ENCODE measurements around the gene SFXN5.

SFXN5 gene

GRCh38 chr2:73009177-73009839 lies 62.2 kb downstream of the SFXN5 start:
- no peak for DNase-seq

- DNase-seq, result no peak
Measured at GRCh38 chr2:73008766-73009135, 62.8 kb downstream of the SFXN5 start.

GRCh38 chr2:73007991-73008765 lies 63.3 kb downstream of the SFXN5 start:
- no peak for DNase-seq

GRCh38 chr2:73006969-73007710 lies 64.4 kb downstream of the SFXN5 start:
- DNase-seq, result no peak

DNA sequence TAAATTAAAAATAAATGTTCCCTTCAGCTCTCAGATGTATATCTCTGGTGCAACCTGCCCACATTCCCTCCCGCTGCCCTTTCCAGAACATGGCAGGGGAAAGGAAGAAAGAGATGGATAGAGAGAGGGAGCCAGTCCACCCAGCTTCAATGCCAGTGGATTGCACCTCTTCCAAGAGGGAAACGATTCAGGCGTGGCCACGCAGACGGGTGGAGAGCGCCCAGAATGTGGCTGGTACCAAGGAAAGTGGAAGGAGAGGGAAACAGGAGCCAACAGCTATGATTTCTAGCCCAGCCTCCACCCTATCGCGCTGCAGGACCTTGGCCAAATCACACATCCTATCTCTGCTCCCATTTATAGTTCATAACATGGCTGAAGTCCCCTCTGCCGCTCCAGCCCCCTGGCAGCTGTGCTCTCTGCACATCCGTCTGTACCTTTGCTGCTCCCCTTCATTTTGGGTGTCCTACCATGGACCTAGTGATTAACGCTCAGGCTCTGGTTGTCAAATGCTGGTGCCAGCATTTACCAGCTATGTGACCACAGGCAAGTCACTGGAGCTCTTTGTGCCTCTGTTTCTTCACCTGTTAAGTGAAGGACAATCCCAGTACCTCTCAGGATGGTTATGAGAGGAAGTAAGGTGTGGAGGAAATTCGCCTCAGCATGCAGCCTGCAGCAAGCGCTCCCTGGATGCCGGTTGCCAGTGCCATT lies 66.5 kb downstream of the SFXN5 start:
- no peak for DNase-seq

- no peak for DNase-seq
Measured at GRCh38 chr2:73004466-73004865, 67.0 kb downstream of the SFXN5 start.

DNA sequence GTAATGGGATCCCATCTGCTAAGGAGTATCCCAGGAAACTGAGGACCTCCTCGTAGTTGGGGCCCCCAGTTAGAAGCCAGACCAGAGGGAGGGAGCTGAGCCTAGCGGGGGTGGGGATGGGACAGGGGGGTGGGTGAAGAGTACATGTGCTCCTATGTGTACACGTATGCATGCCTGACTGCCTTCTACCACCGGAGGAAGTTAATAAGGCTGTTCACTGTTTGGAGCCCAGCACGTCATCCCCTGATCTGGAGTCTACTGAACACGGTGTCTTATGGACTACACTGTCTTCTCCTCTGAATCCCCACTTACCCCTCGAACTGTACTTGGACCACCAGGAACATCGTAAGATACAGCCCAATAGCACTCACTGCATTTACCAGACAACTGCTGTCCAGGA lies 68.5 kb downstream of the SFXN5 start:
- DNase-seq, result no peak

DNA sequence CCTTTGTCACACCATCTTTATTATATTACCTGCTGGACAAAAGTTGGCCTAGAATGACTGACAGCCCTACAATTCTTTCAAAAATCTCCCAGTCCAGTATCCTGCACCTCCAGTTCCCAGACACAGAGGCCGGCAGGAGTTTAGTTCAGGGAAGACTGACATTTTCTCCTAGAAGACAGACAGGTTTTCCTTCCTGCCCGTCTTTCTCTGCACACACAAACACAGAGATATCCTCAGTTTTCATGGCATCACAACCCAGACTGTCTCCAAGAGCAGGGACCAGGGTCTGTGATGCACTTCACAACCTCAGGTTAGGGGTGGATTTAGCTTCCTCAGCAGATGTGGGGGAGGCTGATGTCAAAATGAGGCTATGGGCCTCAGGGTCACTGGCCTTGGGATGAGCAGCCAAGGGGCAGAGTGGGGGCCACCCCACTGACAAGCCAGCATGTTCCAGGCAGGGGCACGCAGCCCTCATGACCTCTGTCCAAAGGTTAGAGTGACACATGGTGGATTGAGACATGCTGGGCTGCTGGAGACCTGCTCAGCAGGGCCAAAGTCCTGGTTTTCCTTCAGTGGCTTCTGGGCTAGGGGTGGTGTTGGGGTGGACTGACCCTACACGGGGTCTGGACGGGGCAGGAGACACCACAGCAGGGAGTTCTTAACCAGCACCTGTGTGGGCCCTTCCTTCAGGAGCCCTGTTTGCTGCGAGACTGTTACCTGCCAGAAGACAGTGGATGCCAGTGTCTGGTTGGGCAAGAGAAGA lies 70.5 kb downstream of the SFXN5 start:
- no peak for DNase-seq

DNA sequence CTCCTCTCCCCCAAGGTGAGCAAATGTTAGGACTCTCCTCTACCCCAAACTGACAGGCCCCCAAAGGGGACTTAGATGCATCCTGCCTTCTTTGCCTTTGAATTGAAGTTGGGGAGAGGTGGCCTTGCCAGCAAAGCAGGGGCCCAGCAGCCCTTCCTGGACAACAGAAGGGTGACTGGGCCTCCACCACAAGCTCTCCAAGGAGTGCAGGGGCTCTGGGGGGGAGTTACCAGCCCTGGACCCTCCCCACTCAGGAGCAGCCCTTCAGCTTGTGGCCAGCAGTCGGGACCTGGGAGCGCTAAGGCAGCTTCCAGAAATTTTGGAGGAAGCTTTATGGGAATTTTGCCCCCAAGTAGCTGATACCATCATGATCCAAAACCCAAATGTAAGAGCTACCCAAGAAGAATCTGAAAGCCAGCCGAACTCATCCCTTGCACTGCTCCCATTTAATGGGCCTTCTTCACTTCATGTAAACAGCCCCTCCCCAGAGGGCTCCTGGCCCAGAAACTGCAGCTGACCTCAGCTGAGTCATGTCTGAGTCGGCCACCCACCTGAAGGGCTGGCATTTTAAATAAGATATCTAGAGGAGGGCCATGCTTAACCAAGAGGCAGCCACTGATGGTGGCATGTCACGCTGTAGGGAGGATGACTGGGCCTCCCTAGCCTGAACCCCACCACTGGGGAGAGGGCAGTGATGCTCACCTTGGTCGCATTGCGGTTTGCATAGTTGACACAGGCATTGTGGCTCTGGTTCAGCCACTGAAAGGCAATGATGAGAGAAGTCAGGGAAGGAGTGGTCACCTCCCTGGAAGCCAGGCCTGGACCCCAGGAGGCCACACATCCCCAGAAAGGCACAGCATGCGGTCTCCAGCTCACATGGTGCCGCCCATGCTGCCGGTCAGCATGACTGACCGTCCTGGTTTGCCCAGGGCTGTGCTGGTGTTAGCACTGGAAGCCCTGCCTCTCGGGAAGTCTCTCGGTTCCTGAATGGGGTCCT lies 71.5 kb downstream of the SFXN5 start:
- DNase-seq, result no peak

DNA sequence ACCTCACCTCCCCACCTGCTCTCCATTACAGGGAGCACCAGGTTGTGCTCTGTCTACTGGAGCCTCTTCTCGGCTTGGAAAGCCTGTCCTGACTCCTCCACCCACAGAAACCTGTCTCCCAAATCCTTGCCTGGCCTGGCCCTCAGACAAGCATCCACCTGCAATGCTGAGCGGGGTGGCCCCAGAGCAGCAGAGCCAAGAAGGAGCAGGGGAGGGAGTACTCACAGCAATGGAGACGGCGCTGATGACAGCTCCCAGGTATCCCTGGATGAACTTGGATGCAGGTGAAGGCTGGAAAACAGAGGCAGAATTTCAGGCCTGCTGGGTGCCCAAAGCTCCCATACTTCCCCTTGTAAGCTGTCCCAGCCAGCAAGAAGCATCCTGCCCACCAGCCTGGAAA lies 72.8 kb downstream of the SFXN5 start:
- DNase-seq, result no peak

- DNase-seq, result no peak
Measured at GRCh38 chr2:72998234-72998651, 73.3 kb downstream of the SFXN5 start.

- DNase-seq, result no peak
Measured at GRCh38 chr2:72996117-72996502, 75.4 kb downstream of the SFXN5 start.

DNA sequence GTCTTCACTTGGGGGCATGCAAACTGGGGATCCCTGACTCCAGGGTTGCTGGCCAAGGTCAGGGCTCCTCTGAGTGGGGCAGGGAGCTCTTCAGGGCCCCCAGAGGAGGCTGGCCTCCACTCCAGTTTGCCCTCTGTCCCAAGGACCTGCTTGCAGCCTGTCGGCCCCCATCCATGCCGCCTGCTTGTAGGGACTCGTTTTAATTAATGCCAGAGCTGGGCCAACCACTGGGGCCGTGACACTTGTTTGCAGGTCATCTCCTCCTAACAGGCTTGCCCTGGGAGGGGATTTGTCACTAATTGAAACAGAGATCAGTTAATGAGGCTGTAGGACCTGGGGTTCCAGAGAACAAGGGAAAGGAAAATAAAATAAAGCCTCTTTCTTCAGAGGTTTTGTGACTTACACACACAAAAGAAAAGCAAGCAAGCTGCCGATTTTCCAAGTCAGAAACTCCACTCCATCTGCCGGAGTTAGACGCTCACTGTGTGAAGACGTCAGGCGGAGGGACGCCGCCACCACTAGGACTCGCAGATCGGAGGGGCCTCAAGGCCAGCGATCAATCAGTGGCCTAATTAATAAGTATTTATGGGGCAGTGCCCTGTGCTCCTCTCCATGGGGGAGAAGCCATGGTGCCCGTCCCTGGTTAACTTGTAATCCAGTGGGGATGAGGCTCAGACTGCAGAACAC lies 75.9 kb downstream of the SFXN5 start:
- no peak for DNase-seq

- DNase-seq, result no peak
Measured at GRCh38 chr2:72994991-72995380, 76.5 kb downstream of the SFXN5 start.

DNA sequence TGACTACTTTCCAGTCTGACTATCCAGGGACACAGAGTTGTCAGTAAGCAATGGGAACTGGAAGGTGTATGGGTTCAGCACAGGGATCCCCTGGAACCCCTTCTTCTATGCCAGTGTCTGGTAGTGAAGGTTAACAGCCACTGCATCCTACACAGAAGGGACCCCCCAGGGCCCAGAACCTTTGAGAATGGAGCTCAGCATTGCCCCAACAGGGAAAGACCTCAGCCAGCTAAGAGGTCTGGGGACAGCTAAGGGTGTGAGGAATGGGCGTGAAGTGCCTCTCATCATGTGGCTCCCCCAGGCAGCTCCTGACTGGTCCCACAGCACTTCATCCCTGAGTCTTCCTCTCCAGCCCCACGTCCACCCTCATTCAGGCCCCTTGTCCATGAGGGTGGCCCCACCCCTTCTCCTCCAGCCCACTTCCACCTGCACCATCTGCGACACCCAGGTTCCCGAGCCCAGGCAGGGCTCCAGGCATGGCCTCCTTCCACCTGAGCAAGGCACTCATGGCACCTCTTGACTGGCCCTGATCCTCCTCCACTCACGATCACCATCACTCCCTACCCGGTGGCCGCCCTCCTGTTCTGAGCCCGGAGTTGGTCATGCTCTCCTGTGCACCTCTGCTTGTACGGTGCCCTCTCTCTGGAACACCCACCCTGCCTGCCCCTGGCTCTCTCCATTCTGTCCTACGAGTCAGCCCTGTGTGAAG lies 77.1 kb downstream of the SFXN5 start:
- no peak for DNase-seq

DNA sequence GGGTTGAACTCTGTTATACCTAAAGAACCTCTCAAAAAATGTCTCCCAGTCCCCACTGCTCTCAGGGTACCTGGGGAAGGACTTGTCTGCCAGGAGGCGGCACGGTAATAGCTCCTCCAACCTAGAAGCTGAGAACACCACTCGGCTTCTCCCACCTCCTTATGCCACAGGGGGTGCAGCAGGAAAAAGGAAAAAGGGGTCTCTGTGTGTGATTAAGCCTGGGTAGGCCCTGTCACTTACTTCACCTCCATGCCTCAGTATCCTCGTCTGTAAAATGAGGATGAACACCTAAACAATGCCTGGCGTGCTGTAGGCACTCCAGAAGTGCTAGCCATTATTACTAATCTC lies 77.6 kb downstream of the SFXN5 start:
- no peak for DNase-seq

- no peak for DNase-seq
Measured at GRCh38 chr2:72993147-72993932, 78.2 kb downstream of the SFXN5 start.

- no peak for DNase-seq
Measured at GRCh38 chr2:72992734-72993102, 78.8 kb downstream of the SFXN5 start.

GRCh38 chr2:72991980-72992733 lies 79.4 kb downstream of the SFXN5 start:
- no peak for DNase-seq

All from amniotic stem cell (primary cell).